ENCODE results near the gene LRP1B. TPM values are rescaled to one million over a fixed set of nuclear protein-coding genes. Genes with fewer than 3 reads are reported as not detected.
A peak's percentile ranks its signal among the peaks of the same experiment; 100 is the strongest.

The LRP1B gene
- total RNA-seq, 6 experiments from 2014 or later: 0.06 to 1.7 (median 0.15) TPM; not detected in 1

DNA sequence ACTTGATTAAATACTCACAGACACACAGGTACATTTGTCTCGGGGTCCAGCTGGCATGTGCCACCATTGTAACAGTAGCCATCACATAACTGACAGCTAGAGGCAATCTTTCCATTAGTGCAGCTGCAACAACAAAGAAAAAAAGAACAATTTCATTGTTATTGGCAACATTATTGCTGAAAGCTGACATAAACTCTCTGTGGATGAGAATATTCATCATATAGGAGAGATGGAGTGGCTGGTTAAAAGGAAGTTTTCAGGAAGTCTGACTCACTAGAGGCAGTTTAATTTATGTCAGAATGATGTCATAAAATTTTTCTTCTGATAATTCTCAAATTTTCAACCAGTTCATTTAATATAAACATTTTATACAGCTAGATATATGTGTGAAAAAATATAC is 1860.6 kb downstream of the LRP1B start:
- TF ChIP-seq, protein P1, sequence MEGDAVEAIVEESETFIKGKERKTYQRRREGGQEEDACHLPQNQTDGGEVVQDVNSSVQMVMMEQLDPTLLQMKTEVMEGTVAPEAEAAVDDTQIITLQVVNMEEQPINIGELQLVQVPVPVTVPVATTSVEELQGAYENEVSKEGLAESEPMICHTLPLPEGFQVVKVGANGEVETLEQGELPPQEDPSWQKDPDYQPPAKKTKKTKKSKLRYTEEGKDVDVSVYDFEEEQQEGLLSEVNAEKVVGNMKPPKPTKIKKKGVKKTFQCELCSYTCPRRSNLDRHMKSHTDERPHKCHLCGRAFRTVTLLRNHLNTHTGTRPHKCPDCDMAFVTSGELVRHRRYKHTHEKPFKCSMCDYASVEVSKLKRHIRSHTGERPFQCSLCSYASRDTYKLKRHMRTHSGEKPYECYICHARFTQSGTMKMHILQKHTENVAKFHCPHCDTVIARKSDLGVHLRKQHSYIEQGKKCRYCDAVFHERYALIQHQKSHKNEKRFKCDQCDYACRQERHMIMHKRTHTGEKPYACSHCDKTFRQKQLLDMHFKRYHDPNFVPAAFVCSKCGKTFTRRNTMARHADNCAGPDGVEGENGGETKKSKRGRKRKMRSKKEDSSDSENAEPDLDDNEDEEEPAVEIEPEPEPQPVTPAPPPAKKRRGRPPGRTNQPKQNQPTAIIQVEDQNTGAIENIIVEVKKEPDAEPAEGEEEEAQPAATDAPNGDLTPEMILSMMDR (IDR thresholded peaks at IDR 0.05): no peak
- TF ChIP-seq POLR2A (IDR thresholded peaks at IDR 0.05): no peak
- WGBS (ENCODE audit: insufficient coverage, low coverage, low lambda C conversion rate, missing lambda C conversion rate): 53% methylated on average over 1 of the region's 1 CpG
- ATAC-seq: no peak
- H3K4me1 ChIP-seq: no peaks in the 10 kb centered on the region
- no peak overlapping the region for H3K27ac ChIP-seq
- H3K9me3 ChIP-seq: no peaks in the 10 kb centered on the region
- no peak overlapping the region for H3K4me3 ChIP-seq
- intact Hi-C loops (cut with DNase I): no loop called here
- no peaks in the 10 kb centered on the region for H3K36me3 ChIP-seq
- no peak for DNase-seq
- H3K27me3 ChIP-seq: no peaks in the 10 kb centered on the region

DNA sequence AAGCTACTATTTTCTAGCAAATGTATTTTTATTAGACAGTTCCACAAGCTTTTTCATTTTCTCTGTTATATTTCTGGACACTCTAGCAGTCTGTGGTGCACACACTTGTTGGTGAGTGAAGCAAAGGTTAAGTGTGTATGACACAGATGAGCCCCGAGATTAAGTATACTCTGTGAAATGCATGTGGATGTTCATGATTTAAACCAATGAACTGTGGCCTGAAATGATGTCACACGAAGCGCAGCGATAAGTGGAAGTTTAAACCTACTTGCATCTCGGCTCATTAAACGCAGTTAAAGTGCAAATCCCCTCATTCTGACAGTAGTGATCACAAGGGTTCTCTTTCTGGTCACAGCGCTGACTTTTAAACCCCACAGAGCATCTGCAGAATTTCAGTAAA is 1861.8 kb downstream of the LRP1B start:
- no peaks in the 10 kb centered on the region for H3K9me3 ChIP-seq
- WGBS (ENCODE audit: insufficient coverage, low coverage, low lambda C conversion rate, missing lambda C conversion rate): 58% methylated on average over 7 of the region's 7 CpGs
- no peak for ATAC-seq
- TF ChIP-seq, protein P1 (IDR thresholded peaks at IDR 0.05): no peak
- H3K4me3 ChIP-seq: no peak overlapping the region
- no peak for DNase-seq
- no peak overlapping the region for H3K27ac ChIP-seq
- H3K4me1 ChIP-seq: no peaks in the 10 kb centered on the region
- intact Hi-C loops (cut with DNase I): no loop called here
- H3K27me3 ChIP-seq: no peaks in the 10 kb centered on the region
- H3K36me3 ChIP-seq: no peaks in the 10 kb centered on the region

- WGBS (ENCODE audit: insufficient coverage, low coverage, low lambda C conversion rate, missing lambda C conversion rate): 58% methylated on average over 3 of the region's 6 CpGs
- no peak for TF ChIP-seq POLR2A (IDR thresholded peaks at IDR 0.05)
- TF ChIP-seq, protein P1 (IDR thresholded peaks at IDR 0.05): no peak
- intact Hi-C loops (cut with DNase I): no loop called here
- no peak overlapping the region for H3K4me3 ChIP-seq
- no peak overlapping the region for H3K27ac ChIP-seq
- no peak for ATAC-seq
- H3K4me1 ChIP-seq: no peaks in the 10 kb centered on the region
- no peaks in the 10 kb centered on the region for H3K36me3 ChIP-seq
- no peaks in the 10 kb centered on the region for H3K9me3 ChIP-seq
- DNase-seq: peak in 1 of 3 donors; percentile 9
- no peaks in the 10 kb centered on the region for H3K27me3 ChIP-seq
Measured at GRCh38 chr2:140262908-140263307, 1867.9 kb downstream of the LRP1B start.

- intact Hi-C loops (cut with DNase I): no loop called here
- DNase-seq (no peak), ATAC-seq (no peak)
- no peaks in the 10 kb centered on the region for H3K9me3 ChIP-seq
- TF ChIP-seq, protein P1 (IDR thresholded peaks at IDR 0.05): no peak
- TF ChIP-seq POLR2A (IDR thresholded peaks at IDR 0.05): no peak
- 25% methylated on average over 2 of the region's 2 CpGs for WGBS (ENCODE audit: insufficient coverage, low coverage, low lambda C conversion rate, missing lambda C conversion rate)
- H3K36me3 ChIP-seq: no peaks in the 10 kb centered on the region
- no peak overlapping the region for H3K27ac ChIP-seq
- no peak overlapping the region for H3K4me3 ChIP-seq
- H3K27me3 ChIP-seq: no peaks in the 10 kb centered on the region
- no peaks in the 10 kb centered on the region for H3K4me1 ChIP-seq
Measured at GRCh38 chr2:140257692-140258300, 1873.0 kb downstream of the LRP1B start.

- Histone ChIP-seq H3K36me3 (no peaks in the 10 kb centered on the region), H3K4me1 (no peaks in the 10 kb centered on the region), H3K9me3 (no peaks in the 10 kb centered on the region), H3K27me3 (no peaks in the 10 kb centered on the region), H3K4me3 (no peak overlapping the region), H3K27ac (no peak overlapping the region)
- DNase-seq: no peak
- intact Hi-C loops (cut with DNase I): no loop called here
- ATAC-seq: no peak
- WGBS (ENCODE audit: insufficient coverage, low coverage, low lambda C conversion rate, missing lambda C conversion rate): 23% methylated on average over 3 of the region's 3 CpGs
- TF ChIP-seq POLR2A (IDR thresholded peaks at IDR 0.05): no peak
- TF ChIP-seq, protein P1 (IDR thresholded peaks at IDR 0.05): no peak
Measured at GRCh38 chr2:140256080-140256479, 1874.7 kb downstream of the LRP1B start.

All from right lobe of liver (tissue), 6 donors.